GM10266 (cell line): ENCODE data around the gene GPALPP1.
"Not testable (repeated sequence)": the region's sequence is repeated elsewhere in the genome, so short reads cannot be mapped to it uniquely, and the experiment has no call there.

Source experiments
- DNase-seq: peaks from one replicate; pipeline ENCODE4 v3.0.0; 2012; ENCODE audit errors: extremely low spot score
- CTCF ChIP-seq: IDR thresholded peaks from 2 replicates; pipeline ENCODE4 v1.5.1; 2012; ENCODE audit warnings: mild to moderate bottlenecking, low read depth; ENCODE audit not compliant: control insufficient read depth, insufficient read depth; ENCODE audit errors: missing control alignments

The GPALPP1 gene

GRCh38 chr13:45049478-45049877 lies 60.1 kb downstream of the GPALPP1 start:
- no peak for DNase-seq
- no peak for TF ChIP-seq CTCF

GRCh38 chr13:45051315-45051714 lies 62.0 kb downstream of the GPALPP1 start:
- no peak for TF ChIP-seq CTCF
- DNase-seq = no peak

GRCh38 chr13:45055198-45055901 lies 66.0 kb downstream of the GPALPP1 start:
- TF ChIP-seq CTCF = no peak
- DNase-seq = peak; percentile 32

- no peak for DNase-seq
Observed at GRCh38 chr13:45055902-45056648, 66.7 kb downstream of the GPALPP1 start.

GRCh38 chr13:45060062-45060461 lies 70.7 kb downstream of the GPALPP1 start:
- TF ChIP-seq CTCF = no peak
- no peak for DNase-seq

More at GRCh38 chr13:45055902-45056648, 66.7 kb downstream of the GPALPP1 start:
- no peak for TF ChIP-seq CTCF

- TF ChIP-seq CTCF = no peak
- no peak for DNase-seq
Observed at GRCh38 chr13:45063261-45063860, 74.0 kb downstream of the GPALPP1 start.

GRCh38 chr13:45063889-45064288 lies 74.6 kb downstream of the GPALPP1 start:
- DNase-seq = not testable (repeated sequence)
